K562 (cell line): ENCODE data around the gene PPFIBP2. TPM values are rescaled to one million over a fixed set of nuclear protein-coding genes. Genes with fewer than 3 reads are reported as not detected.

ENCODE experiments used
- ATAC-seq: fragments of 200-7000 bp; cut with Tn5 transposase; 3 replicates; pipeline ENCODE4 v1.9.1; 2020; ENCODE audit warnings: moderate library complexity
- BruUV-seq: library from RNA; stranded (reverse); fragments of 400-500 nt; replicated peaks from 2 replicates; lab custom pipeline; 2021; lab: Mats Ljungman, UMichigan
- CTCF ChIA-PET: fragments of 300-600 bp; formaldehyde crosslinking; extraction: SDS; loops from one replicate; lab custom pipeline; 2021; ENCODE audit warnings: low intra/inter-chr PET ratio; lab: Yijun Ruan, JAX
- POLR2A ChIA-PET: fragments of 300-600, 350-650 bp; sonication (Branson Sonifier 250); formaldehyde crosslinking; extraction: SDS; loops from one replicate; lab custom pipeline; 2021; ENCODE audit warnings: antibody characterized with exemption, inconsistent platforms; lab: Yijun Ruan, JAX
- DNase-seq, 4 experiments: peaks; one replicate each; pipeline versions ENCODE4 v3.0.0 to v3.0.0-alpha.2; 2011 to 2018; ENCODE audit warnings: low spot score in 3 of 4, mixed read lengths in 3 of 4; ENCODE audit errors: extremely low read depth in 1 of 4
- FAIRE-seq: peaks from 2 replicates; lab custom pipeline; 2011; peaks lifted over from hg19 to GRCh38; lab: Jason Lieb, UNC
- H2AFZ ChIP-seq: 2 replicates; pipeline ENCODE4 v1.6.0; 2011; ENCODE audit warnings: low read depth, low read length, control low read depth, inconsistent platforms
- H3K27ac ChIP-seq: fragments of 200-600 bp; 3 replicates; pipeline ENCODE4 v1.8.0; 2011; ENCODE audit warnings: low read depth, mild to moderate bottlenecking, control low read depth, inconsistent platforms, low read length, moderate library complexity, mixed read lengths; ENCODE audit errors: extremely low read depth
- H3K27me3 ChIP-seq, 2 experiments: fragments of 300-600 bp in 1 of 2; 2 replicates in 1 of 2; 3 replicates in 1 of 2; pipeline versions ENCODE4 v1.6.0 to v1.8.0; 2011; ENCODE audit warnings: inconsistent platforms in 2 of 2, low read length in 2 of 2, mild to moderate bottlenecking in 1 of 2, mixed read lengths in 1 of 2, moderate library complexity in 1 of 2; ENCODE audit not compliant: control insufficient read depth in 2 of 2, insufficient read depth in 2 of 2
- H3K36me3 ChIP-seq: fragments of 300-600 bp; 3 replicates; pipeline ENCODE4 v1.8.0; 2011; ENCODE audit warnings: mild to moderate bottlenecking, low read length, inconsistent platforms; ENCODE audit not compliant: control insufficient read depth, insufficient read depth
- H3K4me1 ChIP-seq, 2 experiments: fragments of 200-600 bp in 1 of 2; replicated peaks in 1 of 2; 2 replicates in 1 of 2; 3 replicates in 1 of 2; pipeline versions ENCODE4 v1.5.1 to v1.8.0; 2011; ENCODE audit warnings: inconsistent platforms in 2 of 2, low read length in 2 of 2, mild to moderate bottlenecking in 1 of 2, mixed read lengths in 1 of 2, moderate library complexity in 1 of 2; ENCODE audit not compliant: control insufficient read depth in 2 of 2, insufficient read depth in 2 of 2
- H3K4me2 ChIP-seq: 2 replicates; pipeline ENCODE4 v1.6.1; 2011; ENCODE audit warnings: low read length, control low read depth, inconsistent platforms, mixed read lengths; ENCODE audit not compliant: insufficient read depth
- H3K4me3 ChIP-seq: fragments of 200-600 bp; sonication (generic), shearing (Covaris generic); 2 replicates; pipeline ENCODE4 v1.5.1; 2016; ENCODE audit warnings: control low read depth, inconsistent platforms
- H3K79me2 ChIP-seq: fragments of 200-600 bp; 3 replicates; pipeline ENCODE4 v1.8.0; 2011; ENCODE audit warnings: low read length, inconsistent platforms; ENCODE audit not compliant: control insufficient read depth, insufficient read depth
- H3K9ac ChIP-seq, 2 experiments: 2 replicates each; pipeline versions ENCODE4 v1.6.0 to v1.6.1; 2011; ENCODE audit warnings: low read depth in 2 of 2, low read length in 2 of 2, control low read depth in 1 of 2, inconsistent platforms in 1 of 2, mild to moderate bottlenecking in 1 of 2, mixed read lengths in 1 of 2; ENCODE audit not compliant: insufficient read depth in 1 of 2
- H3K9me1 ChIP-seq: one replicate; pipeline ENCODE4 v1.6.0; 2011; ENCODE audit warnings: inconsistent platforms, mild to moderate bottlenecking, low read length, moderate library complexity; ENCODE audit not compliant: control insufficient read depth, insufficient read depth
- H3K9me3 ChIP-seq: replicated peaks from 2 replicates; pipeline ENCODE4 v1.5.1; 2011; ENCODE audit warnings: low read depth, low read length, inconsistent platforms; ENCODE audit not compliant: control insufficient read depth, insufficient read depth
- H4K20me1 ChIP-seq: replicated peaks from 2 replicates; pipeline ENCODE4 v1.6.1; 2011; ENCODE audit warnings: low read length, inconsistent platforms, mixed read lengths; ENCODE audit not compliant: control insufficient read depth, insufficient read depth
- ARID1B ChIP-seq: fragments of 450-650 bp; IDR thresholded peaks from 2 replicates; pipeline ENCODE4 v1.6.1; 2016; ENCODE audit warnings: antibody characterized with exemption, mild to moderate bottlenecking, inconsistent platforms
- COPS2 ChIP-seq: fragments of 450-650 bp; conservative IDR thresholded peaks from 2 replicates; pipeline ENCODE4 v1.6.1; 2016; ENCODE audit warnings: mild to moderate bottlenecking, moderate library complexity
- ELF2 ChIP-seq: fragments of 250-450 bp; sonication (Bioruptor Pico); IDR thresholded peaks from 2 replicates; pipeline ENCODE4 v1.5.0; 2021; ENCODE audit warnings: mild to moderate bottlenecking
- EP400 ChIP-seq: fragments of 450-650 bp; IDR thresholded peaks from 2 replicates; pipeline ENCODE4 v1.6.1; 2017; ENCODE audit warnings: antibody characterized with exemption, mild to moderate bottlenecking, moderate library complexity
- ERF ChIP-seq: fragments of 450-650 bp; formaldehyde crosslinking; IDR thresholded peaks from 2 replicates; pipeline ENCODE4 v1.4.0; 2020; ENCODE audit warnings: mild to moderate bottlenecking, mixed read lengths
- GABPA ChIP-seq: fragments of 200-800 bp; sonication (Bioruptor generic); conservative IDR thresholded peaks from 2 replicates; pipeline ENCODE4 v1.6.1; 2016; ENCODE audit warnings: low read depth, missing genetic modification characterization, missing compliant biosample characterization
- HMGN3 ChIP-seq: IDR thresholded peaks from 2 replicates; pipeline ENCODE4 v1.6.1; 2011; ENCODE audit warnings: borderline replicate concordance, low read depth, mild to moderate bottlenecking, mixed read lengths, low read length; ENCODE audit not compliant: insufficient read length; ENCODE audit errors: extremely low read depth
- LCOR ChIP-seq: sonication (generic); formaldehyde crosslinking; IDR thresholded peaks from 2 replicates; pipeline ENCODE4 v1.8.0; 2022; ENCODE audit warnings: mild to moderate bottlenecking, missing genetic modification reagents
- NCOA4 ChIP-seq: fragments of 450-650 bp; IDR thresholded peaks from 2 replicates; pipeline ENCODE4 v1.6.1; 2018; ENCODE audit warnings: mild to moderate bottlenecking; ENCODE audit not compliant: partially characterized antibody
- NFIC ChIP-seq: fragments of 450-650 bp; IDR thresholded peaks from 2 replicates; pipeline ENCODE4 v1.6.1; 2017; ENCODE audit warnings: mild to moderate bottlenecking, inconsistent platforms
- PCBP2 ChIP-seq: fragments of 200-400 bp; formaldehyde crosslinking; IDR thresholded peaks from 2 replicates; pipeline ENCODE4 v1.6.1; 2018; ENCODE audit warnings: low read length, low read depth, mild to moderate bottlenecking, moderate library complexity; ENCODE audit not compliant: poor library complexity, severe bottlenecking
- PRPF4 ChIP-seq: fragments of 200-400 bp; formaldehyde crosslinking; IDR thresholded peaks from one replicate; pipeline ENCODE4 v1.6.1; 2017; ENCODE audit warnings: low read length, low read depth, mild to moderate bottlenecking; ENCODE audit not compliant: insufficient read depth, poor library complexity, severe bottlenecking
- PTBP1 ChIP-seq: fragments of 200-400 bp; formaldehyde crosslinking; IDR thresholded peaks from 2 replicates; pipeline ENCODE4 v1.6.1; 2017; ENCODE audit warnings: low read depth, low read length
- PTRF ChIP-seq: fragments of 450-650 bp; IDR thresholded peaks from 2 replicates; pipeline ENCODE4 v1.6.1; 2016; ENCODE audit warnings: mild to moderate bottlenecking, missing genetic modification characterization, missing compliant biosample characterization
- RBM14 ChIP-seq: fragments of 200-400 bp; formaldehyde crosslinking; IDR thresholded peaks from 2 replicates; pipeline ENCODE4 v1.6.1; 2018; ENCODE audit warnings: low read depth, mild to moderate bottlenecking, low read length, moderate library complexity, borderline replicate concordance; ENCODE audit not compliant: insufficient read depth
- SIRT6 ChIP-seq: IDR thresholded peaks from one replicate; pipeline ENCODE4 v1.6.1; 2012; ENCODE audit warnings: low read depth, mild to moderate bottlenecking, control low read depth, inconsistent platforms, low read length, moderate library complexity
- TCF3 ChIP-seq: sonication (generic); formaldehyde crosslinking; IDR thresholded peaks from 2 replicates; pipeline ENCODE4 v1.4.0; 2020; ENCODE audit warnings: mild to moderate bottlenecking, missing genetic modification reagents
- ZNF165 ChIP-seq: fragments of 250-450 bp; sonication (Bioruptor Pico); IDR thresholded peaks from 2 replicates; pipeline ENCODE4 v1.4.0; 2020; ENCODE audit warnings: borderline replicate concordance
- ZNF274 ChIP-seq: IDR thresholded peaks from 2 replicates; pipeline ENCODE4 v1.6.1; 2011; ENCODE audit warnings: low read depth, mild to moderate bottlenecking, low read length, moderate library complexity, borderline replicate concordance
- WGBS: fragments of 100-300 bp; shearing (Covaris generic); methylation state at CpG from one replicate; pipeline ENCODE4 v1.1.6; 2016; ENCODE audit warnings: low coverage, mixed read lengths; ENCODE audit not compliant: insufficient coverage; ENCODE audit errors: missing lambda C conversion rate; 5-methylcytosine and 5-hydroxymethylcytosine counted together
- in situ Hi-C: fragments of 300-500 bp; cut with MboI; formaldehyde crosslinking; loops from 4 replicates; pipeline ENCODE4 v1.15.0; 2018; ENCODE audit warnings: inconsistent platforms, mixed read lengths
- intact Hi-C: fragments of 100-400 bp; cut with micrococcal nuclease; formaldehyde crosslinking; loops from 2 replicates; pipeline ENCODE4 v1.14.2; 2022
- polyA plus RNA-seq, 8 experiments: library from polyadenylated mRNA; depleted of rRNA in 4 of 8; stranded (reverse) in 5 of 8; unstranded in 3 of 8; fragments of >200 nt; fragmentation: Nextera tagmentation in 2 of 8; fragmentation: Illumina TruSeq in 1 of 8; extraction: Ambion mirVana in 2 of 8; extraction: Trizol in 1 of 8; gene quantifications; 2 replicates each; pipeline versions ENCODE4 v1.2.1 to v1.2.3, GENCODE V29; 2011 to 2014; ENCODE audit warnings: inconsistent platforms in 1 of 8, missing spikeins in 1 of 8
- total RNA-seq, 7 experiments: library from RNA; depleted of rRNA in 6 of 7; stranded (reverse); fragments of >200 nt in 6 of 7; fragmentation: Illumina TruSeq in 2 of 7; extraction: Trizol in 2 of 7; gene quantifications; 2 replicates each; pipeline versions ENCODE4 v1.2.1 to v1.2.3, GENCODE V29; 2011 to 2021; ENCODE audit warnings: low replicate concordance in 1 of 7
- TF ChIP-seq, protein P1 (sequence below), 2 experiments: fragments of 450-650 bp in 1 of 2; IDR thresholded peaks; 2 replicates each; pipeline ENCODE4 v1.6.1; 2011 to 2017; ENCODE audit warnings: low read depth in 2 of 2, antibody characterized with exemption in 1 of 2, borderline replicate concordance in 1 of 2, low read length in 1 of 2, mild to moderate bottlenecking in 1 of 2, mixed read lengths in 1 of 2; ENCODE audit not compliant: control insufficient read depth in 1 of 2

The PPFIBP2 gene
- total and polyA plus RNA-seq, 9 of the 15 experiments (the other 6 are each of a cell fraction or from before 2014, with no cell fraction given): 0.18 to 3.4 (median 1.2) TPM

- peaks cover 0 to 18% of the 10 kb centered on the region in 2 experiments; a peak in 2 of 5 replicates for H3K27me3 ChIP-seq
- POLR2A ChIA-PET: no interaction called here
- BruUV-seq: no TSS peak
- FAIRE-seq (no peak), ATAC-seq (peak; percentile 86), DNase-seq (peak; percentile 33 to 62 (median 50))
- H3K4me1 ChIP-seq: peaks cover 0 to 12% of the 10 kb centered on the region in 2 experiments; a peak in 4 of 5 replicates
- 18% methylated on average over 17 of the region's 72 CpGs for WGBS
- peak overlapping the region; percentile 66 for H3K27ac ChIP-seq
- in situ Hi-C loops: loop anchor here (25.0 kb wide), 1 partner anchor 587 kb away; the partner anchor contains the start of gene RBMXL2
- H3K9ac ChIP-seq: peak overlapping the region; percentile 56 to 89
- H3K9me3 ChIP-seq: no peaks in the 10 kb centered on the region
- CTCF ChIA-PET: no interaction called here
- intact Hi-C loops: no loop called here
- H4K20me1 ChIP-seq: no peaks in the 10 kb centered on the region
- H3K4me3 ChIP-seq: peak overlapping the region; percentile 41
- H2AFZ ChIP-seq: peak overlapping the region; percentile 82
- no peaks in the 10 kb centered on the region for H3K9me1 ChIP-seq
- H3K36me3 ChIP-seq: no peaks in the 10 kb centered on the region
- H3K79me2 ChIP-seq: no peaks in the 10 kb centered on the region
- H3K4me2 ChIP-seq: peak overlapping the region; percentile 66
- TF ChIP-seq ARID1B (no peak), PRPF4 (no peak), PTRF (tag) (no peak), NFIC (no peak), ELF2 (CRISPR knock-in tag) (no peak), HMGN3 (no peak), PCBP2 (no peak), TCF3 (CRISPR knock-in tag) (no peak), LCOR (CRISPR knock-in tag) (no peak), ERF (peak; percentile 73; the same call in 1 of the 2 replicates), PTBP1 (no peak), COPS2 (no peak), EP400 (no peak), SIRT6 (no peak), ZNF165 (CRISPR knock-in tag) (no peak), NCOA4 (no peak), GABPA (0 out of 2 replicates have a peak, but pooled peaks have one; percentile 26), ZNF274 (no peak), RBM14 (no peak)
- TF ChIP-seq, protein P1, sequence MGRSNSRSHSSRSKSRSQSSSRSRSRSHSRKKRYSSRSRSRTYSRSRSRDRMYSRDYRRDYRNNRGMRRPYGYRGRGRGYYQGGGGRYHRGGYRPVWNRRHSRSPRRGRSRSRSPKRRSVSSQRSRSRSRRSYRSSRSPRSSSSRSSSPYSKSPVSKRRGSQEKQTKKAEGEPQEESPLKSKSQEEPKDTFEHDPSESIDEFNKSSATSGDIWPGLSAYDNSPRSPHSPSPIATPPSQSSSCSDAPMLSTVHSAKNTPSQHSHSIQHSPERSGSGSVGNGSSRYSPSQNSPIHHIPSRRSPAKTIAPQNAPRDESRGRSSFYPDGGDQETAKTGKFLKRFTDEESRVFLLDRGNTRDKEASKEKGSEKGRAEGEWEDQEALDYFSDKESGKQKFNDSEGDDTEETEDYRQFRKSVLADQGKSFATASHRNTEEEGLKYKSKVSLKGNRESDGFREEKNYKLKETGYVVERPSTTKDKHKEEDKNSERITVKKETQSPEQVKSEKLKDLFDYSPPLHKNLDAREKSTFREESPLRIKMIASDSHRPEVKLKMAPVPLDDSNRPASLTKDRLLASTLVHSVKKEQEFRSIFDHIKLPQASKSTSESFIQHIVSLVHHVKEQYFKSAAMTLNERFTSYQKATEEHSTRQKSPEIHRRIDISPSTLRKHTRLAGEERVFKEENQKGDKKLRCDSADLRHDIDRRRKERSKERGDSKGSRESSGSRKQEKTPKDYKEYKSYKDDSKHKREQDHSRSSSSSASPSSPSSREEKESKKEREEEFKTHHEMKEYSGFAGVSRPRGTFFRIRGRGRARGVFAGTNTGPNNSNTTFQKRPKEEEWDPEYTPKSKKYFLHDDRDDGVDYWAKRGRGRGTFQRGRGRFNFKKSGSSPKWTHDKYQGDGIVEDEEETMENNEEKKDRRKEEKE (IDR thresholded peaks at IDR 0.05; ENCODE audit: borderline replicate concordance in 1 of 2, control insufficient read depth in 1 of 2, low read depth in 2 of 2, low read length in 1 of 2): no peak
These were observed 160.1 kb downstream of the PPFIBP2 start for GRCh38 chr11:7673724-7674434.
